Measurements from ENCODE around the gene KAT8.
A peak's percentile ranks its signal among the peaks of the same experiment; 100 is the strongest.

Gene KAT8

DNA sequence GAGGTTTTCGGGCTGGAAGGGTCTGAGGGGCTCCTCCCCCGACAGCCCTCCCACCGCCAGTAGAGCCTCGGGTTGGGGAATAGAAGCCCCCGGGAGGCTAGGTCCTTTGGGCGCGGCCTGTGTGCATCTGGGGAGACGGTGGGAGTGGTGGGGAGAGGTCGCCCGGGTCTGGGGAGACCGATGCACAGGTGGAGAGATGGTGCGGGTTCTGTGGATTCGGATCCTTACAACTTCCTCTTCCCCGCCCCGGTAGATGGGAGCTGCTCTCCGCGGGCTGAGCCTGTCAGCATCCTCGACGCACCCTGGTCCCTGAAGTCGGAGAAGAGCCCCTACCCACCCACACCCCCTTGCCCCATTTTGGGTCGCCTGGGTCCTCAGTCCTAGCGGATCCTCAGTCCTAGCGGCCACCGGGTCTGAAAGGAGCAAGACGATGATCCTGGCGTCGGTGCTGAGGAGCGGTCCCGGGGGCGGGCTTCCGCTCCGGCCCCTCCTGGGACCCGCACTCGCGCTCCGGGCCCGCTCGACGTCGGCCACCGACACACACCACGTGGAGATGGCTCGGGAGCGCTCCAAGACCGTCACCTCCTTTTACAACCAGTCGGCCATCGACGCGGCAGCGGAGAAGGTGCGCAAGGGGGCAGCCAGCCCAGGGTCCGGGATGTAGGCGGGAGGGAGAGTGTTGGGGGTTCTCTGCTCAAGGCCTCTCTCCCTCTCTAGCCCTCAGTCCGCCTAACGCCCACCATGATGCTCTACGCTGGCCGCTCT is 8.5 kb upstream of the KAT8 start:
- DNase-seq = no peak

DNA sequence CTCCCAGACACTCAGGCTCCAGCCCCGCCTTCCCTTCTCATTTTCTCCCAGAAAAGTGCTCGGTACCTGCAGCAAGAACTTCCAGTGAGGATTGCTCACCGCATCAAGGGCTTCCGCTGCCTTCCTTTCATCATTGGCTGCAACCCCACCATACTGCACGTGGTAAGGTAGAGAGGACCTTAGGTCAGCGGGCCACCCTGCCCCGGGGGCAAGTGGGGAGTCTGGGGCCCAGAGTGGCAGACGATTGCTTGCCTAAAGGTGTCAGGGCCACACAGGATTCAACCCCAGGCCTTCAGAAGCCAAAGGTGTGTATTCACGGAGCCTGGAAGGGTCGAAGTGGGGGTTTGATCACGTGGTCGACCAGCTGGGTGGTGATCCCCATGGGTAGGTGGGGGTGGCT is 7.8 kb upstream of the KAT8 start:
- DNase-seq = no peak

- DNase-seq = no peak
Observed at GRCh38 chr16:31110106-31111034, 7.1 kb upstream of the KAT8 start.

DNA sequence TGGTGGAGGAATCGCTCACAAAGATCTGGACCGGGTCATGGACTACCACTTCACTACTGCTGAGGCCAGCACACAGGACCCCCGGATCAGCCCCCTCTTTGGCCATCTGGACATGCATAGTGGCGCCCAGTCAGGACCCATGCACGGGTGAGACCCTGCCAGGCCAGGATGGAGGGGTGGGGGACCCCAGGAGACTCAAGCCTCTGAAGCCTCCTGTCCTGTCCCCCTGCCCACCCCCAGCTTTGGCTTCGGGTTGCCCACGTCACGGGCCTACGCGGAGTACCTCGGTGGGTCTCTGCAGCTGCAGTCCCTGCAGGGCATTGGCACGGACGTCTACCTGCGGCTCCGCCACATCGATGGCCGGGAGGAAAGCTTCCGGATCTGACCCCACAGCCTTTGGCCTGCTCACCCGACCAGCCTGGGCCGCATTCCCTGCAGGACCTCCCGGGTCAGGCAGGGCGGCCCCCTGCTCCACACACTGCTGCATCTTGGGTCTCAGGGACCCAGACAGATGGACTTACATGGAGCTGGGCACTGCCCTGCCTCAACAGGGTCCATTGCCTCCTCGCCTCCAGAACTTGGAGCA is 5.5 kb upstream of the KAT8 start:
- no peak for DNase-seq

DNA sequence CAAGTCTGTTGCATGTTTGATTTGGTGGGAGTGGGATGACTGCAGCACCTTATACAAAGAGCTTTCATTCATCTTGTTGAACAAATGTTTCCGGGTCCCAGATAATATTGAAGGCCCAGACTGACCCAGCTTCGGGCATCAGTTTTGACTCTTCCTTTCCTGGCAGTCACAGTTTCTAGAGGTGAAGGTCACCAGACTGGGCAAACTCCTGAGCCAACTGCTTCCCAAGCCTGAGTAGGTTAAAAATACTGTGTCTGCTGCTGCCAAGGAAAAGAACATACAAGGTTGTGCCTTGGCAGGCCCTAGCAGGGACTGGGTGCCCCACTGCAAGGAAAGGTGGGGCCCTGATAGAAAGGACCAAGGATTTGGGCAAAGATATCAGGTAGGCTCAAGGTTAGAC is 4.8 kb upstream of the KAT8 start:
- no peak for DNase-seq

GRCh38 chr16:31113121-31114120 is 4.0 kb upstream of the KAT8 start:
- DNase-seq = peak; percentile 87

DNA sequence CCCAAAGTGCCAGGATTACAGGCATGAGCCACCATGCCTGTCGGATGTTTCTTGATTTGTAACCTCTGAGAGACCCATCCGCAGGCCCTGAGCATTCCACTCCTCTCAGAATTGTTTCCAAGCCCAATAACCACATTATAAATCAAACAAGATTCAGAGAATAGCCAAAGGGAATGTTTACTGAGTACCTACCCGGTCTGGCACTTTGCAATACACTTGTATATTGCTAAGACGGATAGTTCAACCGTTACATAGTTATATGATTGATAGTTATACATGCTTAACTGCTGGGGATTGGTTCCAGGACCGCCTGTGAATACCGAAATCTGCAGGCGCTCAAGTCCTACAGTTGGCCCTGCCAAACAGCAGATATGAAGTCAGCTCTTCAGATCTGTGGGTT is 3.0 kb upstream of the KAT8 start:
- no peak for DNase-seq

DNA sequence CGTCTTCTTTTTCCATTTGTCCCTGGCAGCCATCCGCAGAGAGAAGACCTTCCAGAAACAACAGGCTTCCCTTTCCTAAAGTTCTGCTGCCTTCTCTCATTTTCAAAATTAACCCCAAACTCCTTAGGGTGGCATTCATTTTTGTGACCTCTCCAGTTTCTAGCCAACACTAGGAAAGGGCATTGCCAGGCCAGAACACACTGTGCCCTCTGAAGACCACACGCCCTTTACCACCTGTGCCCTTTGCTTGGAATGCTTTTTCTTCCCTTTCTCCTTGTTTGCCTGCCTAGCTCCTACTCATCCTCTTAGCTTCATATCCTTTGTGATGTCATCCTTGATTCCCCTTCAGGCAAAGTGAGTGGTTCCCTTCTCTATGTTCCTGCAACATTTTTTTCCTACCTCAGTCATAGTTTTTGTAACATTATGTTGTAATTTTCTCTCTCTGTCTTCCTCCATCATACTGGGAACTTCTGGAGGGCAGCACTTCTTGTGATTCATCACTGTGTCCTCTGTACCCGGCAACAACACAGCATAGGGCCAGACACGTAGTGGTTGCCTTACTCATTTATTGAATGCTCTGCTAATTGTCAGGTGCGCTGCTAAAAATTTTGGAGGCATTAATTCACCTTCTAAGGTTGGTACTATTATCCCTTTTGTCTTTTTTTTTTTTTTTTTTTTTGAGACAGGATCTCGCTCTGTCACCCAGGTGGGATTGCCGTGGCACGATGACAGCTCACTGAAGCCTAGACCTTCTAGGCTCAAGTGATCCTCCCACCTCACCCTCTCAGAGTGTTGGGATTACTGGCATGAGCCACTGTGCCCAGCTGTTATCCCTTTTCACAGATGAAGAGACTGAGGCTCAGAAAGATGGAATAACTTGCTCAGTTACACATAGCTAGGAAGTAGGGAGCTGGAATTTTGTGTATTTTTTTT is 1.0 kb downstream of the KAT8 start:
- DNase-seq = no peak

DNA sequence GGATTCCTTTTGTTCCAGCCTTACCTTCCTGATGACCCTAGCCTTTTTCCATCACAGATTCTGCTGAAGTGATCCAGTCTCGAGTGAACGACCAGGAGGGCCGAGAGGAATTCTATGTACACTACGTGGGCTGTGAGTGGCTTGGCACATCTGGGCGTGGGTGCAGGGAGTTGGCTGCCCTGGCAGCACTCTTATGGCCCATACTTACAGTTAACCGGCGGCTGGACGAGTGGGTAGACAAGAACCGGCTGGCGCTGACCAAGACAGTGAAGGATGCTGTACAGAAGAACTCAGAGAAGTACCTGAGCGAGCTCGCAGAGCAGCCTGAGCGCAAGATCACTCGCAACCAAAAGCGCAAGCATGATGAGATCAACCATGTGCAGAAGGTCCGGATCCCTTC is 2.7 kb downstream of the KAT8 start:
- no peak for DNase-seq

GRCh38 chr16:31125844-31126243 is 8.4 kb downstream of the KAT8 start:
- DNase-seq = no peak

DNA sequence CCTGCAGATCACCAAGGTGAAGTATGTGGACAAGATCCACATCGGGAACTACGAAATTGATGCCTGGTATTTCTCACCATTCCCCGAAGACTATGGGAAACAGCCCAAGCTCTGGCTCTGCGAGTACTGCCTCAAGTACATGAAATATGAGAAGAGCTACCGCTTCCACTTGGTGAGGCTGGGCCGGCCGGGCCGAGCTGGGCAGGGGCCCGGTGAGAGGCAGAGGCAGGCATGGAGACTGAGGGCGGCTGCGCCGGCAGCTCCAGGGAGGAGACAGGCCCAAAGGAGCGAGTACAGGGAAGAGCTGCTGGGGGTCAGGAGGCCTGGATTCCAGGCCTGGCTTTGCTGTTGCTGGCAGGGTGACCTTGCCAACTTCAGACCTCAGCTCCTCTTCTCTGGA is 9.7 kb downstream of the KAT8 start:
- DNase-seq = no peak

- DNase-seq = peak; percentile 81
Observed at GRCh38 chr16:31128711-31129567, 11.5 kb downstream of the KAT8 start.

- no peak for DNase-seq
Observed at GRCh38 chr16:31129568-31130335, 12.3 kb downstream of the KAT8 start.

GRCh38 chr16:31130336-31130891 is 12.9 kb downstream of the KAT8 start:
- peak; percentile 61 for DNase-seq

- DNase-seq = no peak
Observed at GRCh38 chr16:31130899-31131298, 13.4 kb downstream of the KAT8 start.

GRCh38 chr16:31131416-31131815 is 14.0 kb downstream of the KAT8 start:
- no peak for DNase-seq

- no peak for DNase-seq
Observed at GRCh38 chr16:31131841-31132271, 14.4 kb downstream of the KAT8 start.

- no peak for DNase-seq
Observed at GRCh38 chr16:31132303-31132979, 15.0 kb downstream of the KAT8 start.

Data from GDM1 (cell line).